Upper lobe of left lung (tissue), 6 donors: ENCODE results near the gene MLKL. TPM values are rescaled to one million over a fixed set of nuclear protein-coding genes. Genes with fewer than 3 reads are reported as not detected.

ENCODE experiments used
- ATAC-seq, 2 donors: fragments of 200-7000 bp; cut with Tn5 transposase; one replicate each; pipeline ENCODE4 v1.9.1; 2022; ENCODE audit warnings: mild to moderate bottlenecking in 2 of 2, moderate library complexity in 2 of 2; ENCODE audit not compliant: low FRiP score in 2 of 2
- DNase-seq, 2 donors: peaks; one replicate each; pipeline ENCODE4 v3.0.0-alpha.2; 2019 to 2020
- H3K27ac ChIP-seq, 4 donors: fragments of 200-600 bp; sonication (generic); one replicate each; pipeline ENCODE4 v1.5.1; 2016 to 2019
- H3K27me3 ChIP-seq, 4 donors: fragments of 200-600 bp; sonication (generic); one replicate each; pipeline ENCODE4 v1.5.1; 2017 to 2019
- H3K36me3 ChIP-seq, 4 donors: fragments of 200-600 bp; sonication (generic); one replicate each; pipeline ENCODE4 v1.5.1; 2016 to 2019
- H3K4me1 ChIP-seq, 4 donors: fragments of 200-600 bp; sonication (generic); one replicate each; pipeline ENCODE4 v1.5.1; 2018 to 2019
- H3K4me3 ChIP-seq, 4 donors: fragments of 200-600 bp; sonication (generic); one replicate each; pipeline ENCODE4 v1.5.1; 2017 to 2019; ENCODE audit warnings: mild to moderate bottlenecking in 2 of 4, moderate library complexity in 1 of 4
- H3K9me3 ChIP-seq, 4 donors: fragments of 200-600 bp; sonication (generic); one replicate each; pipeline ENCODE4 v1.5.1; 2018 to 2019
- CTCF ChIP-seq, 6 experiments: fragments of 450-650 bp in 4 of 6; fragments of 200-600 bp in 2 of 6; sonication (generic) in 2 of 6; IDR thresholded peaks; one replicate each; pipeline ENCODE4 v1.5.1; 2016 to 2019; ENCODE audit warnings: antibody characterized with exemption in 6 of 6
- EP300 ChIP-seq, 4 donors: sonication (generic); formaldehyde crosslinking; IDR thresholded peaks; one replicate each; pipeline ENCODE4 v1.5.1; 2017; ENCODE audit warnings: antibody characterized with exemption in 4 of 4, control low read depth in 2 of 4
- POLR2A ChIP-seq, 4 donors: fragments of 450-650 bp; IDR thresholded peaks; one replicate each; pipeline ENCODE4 v1.5.1; 2016 to 2017; ENCODE audit warnings: antibody characterized with exemption in 4 of 4, mild to moderate bottlenecking in 2 of 4
- POLR2AphosphoS5 ChIP-seq, 2 donors: sonication (generic); formaldehyde crosslinking; IDR thresholded peaks; one replicate each; pipeline ENCODE4 v1.5.1; 2017; ENCODE audit warnings: antibody characterized with exemption in 2 of 2
- WGBS, 2 donors: methylation state at CpG; one replicate each; pipeline ENCODE4 v1.1.5; 2017 to 2018; 5-methylcytosine and 5-hydroxymethylcytosine counted together
- total RNA-seq, 6 donors: library from RNA; depleted of rRNA in 4 of 6; stranded (reverse); fragments of >200 nt in 4 of 6; gene quantifications; one replicate each; pipeline versions ENCODE4 v1.1.0 to v1.2.1, GENCODE V29; 2016 to 2021
- donor health status: DM: no; HTN: no; CAD: no; lungs with moderate emphysema.
- donor health status: DM: no; HTN: yes; CAD: no; lungs with severe emphysema.

MLKL gene
- total RNA-seq, 6 donors from 2014 or later, result 15.0 to 81.7 (median 31.6) TPM

- H3K4me3 ChIP-seq, result no peak overlapping the region
- WGBS, 2 donors, result 81% methylated on average over 7 of the region's 7 CpGs
- no peak overlapping the region for H3K27ac ChIP-seq
- no peaks in the 10 kb centered on the region for H3K9me3 ChIP-seq
- TF ChIP-seq POLR2AphosphoS5 (IDR thresholded peaks at IDR 0.05), result no peak
- no peak for TF ChIP-seq POLR2A (IDR thresholded peaks at IDR 0.05)
- TF ChIP-seq CTCF (IDR thresholded peaks at IDR 0.05), result no peak
- TF ChIP-seq EP300 (IDR thresholded peaks at IDR 0.05), result no peak
- H3K4me1 ChIP-seq, result peaks cover 0 to 4% (median 0%) of the 10 kb centered on the region in 4 donors
- H3K36me3 ChIP-seq, result no peaks in the 10 kb centered on the region
- ATAC-seq (no peak), DNase-seq (no peak)
- H3K27me3 ChIP-seq, result no peaks in the 10 kb centered on the region
Measured at GRCh38 chr16:74745926-74746325, 45.3 kb upstream of the MLKL start.

DNA sequence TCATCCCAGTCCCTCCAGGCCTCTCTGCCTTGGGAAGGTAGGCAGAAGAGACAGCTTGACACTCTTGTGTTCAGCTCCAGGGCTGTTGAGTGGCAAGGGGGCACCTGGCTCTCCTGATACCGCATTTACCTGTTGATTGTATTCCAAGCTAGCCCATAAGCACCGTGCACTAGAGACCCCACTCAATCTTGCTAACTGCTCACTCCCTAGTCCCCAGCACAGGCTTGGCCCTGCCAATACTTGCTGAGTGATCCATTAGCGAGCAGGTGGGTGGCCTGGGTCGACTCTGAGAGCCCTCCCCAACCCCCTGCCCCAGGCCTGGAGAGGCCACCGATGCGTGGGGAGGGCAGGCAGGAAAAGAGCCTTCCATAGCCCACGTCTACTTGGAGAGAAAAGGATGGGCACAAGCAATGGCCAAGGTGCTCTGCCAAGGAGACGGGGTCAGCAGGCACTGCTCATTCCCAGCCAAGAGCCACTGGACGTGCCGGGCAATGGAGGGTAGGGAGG, 44.5 kb upstream of the MLKL start:
- H3K27me3 ChIP-seq, result no peaks in the 10 kb centered on the region
- peaks cover 0 to 4% (median 0%) of the 10 kb centered on the region in 4 donors for H3K4me1 ChIP-seq
- TF ChIP-seq EP300 (IDR thresholded peaks at IDR 0.05) (no peak), POLR2A (IDR thresholded peaks at IDR 0.05) (no peak), CTCF (IDR thresholded peaks at IDR 0.05) (no peak), POLR2AphosphoS5 (IDR thresholded peaks at IDR 0.05) (no peak)
- H3K27ac ChIP-seq, result no peak overlapping the region
- ATAC-seq (no peak), DNase-seq (no peak)
- 68 to 86% methylated on average over 3 to 8 of the region's 10 CpGs for WGBS, 2 donors
- no peaks in the 10 kb centered on the region for H3K36me3 ChIP-seq
- no peak overlapping the region for H3K4me3 ChIP-seq
- H3K9me3 ChIP-seq, result no peaks in the 10 kb centered on the region

DNA sequence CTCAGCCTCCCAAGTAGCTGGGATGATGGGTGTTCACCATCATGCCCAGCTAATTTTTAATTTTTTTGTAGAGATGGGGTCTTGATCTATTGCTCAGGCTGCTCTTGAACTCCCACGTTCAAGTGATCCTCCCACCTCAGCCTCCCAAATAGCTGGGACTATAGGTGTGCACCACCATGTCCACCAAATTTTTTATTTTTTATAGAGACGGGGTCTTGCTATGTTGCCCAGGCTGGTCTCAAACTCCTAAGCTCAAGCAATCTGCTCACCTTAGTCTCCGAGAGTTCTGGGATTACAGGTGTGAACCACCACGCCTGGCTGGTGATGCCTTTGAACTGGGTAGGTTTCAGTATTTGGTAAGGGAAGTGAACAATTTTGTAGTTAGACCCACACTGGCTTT, 43.9 kb upstream of the MLKL start:
- H3K27ac ChIP-seq, result peak overlapping the region in 3 of 4 donors; percentile 34 to 53 (median 52)
- no peak for ATAC-seq

GRCh38 chr16:74743668-74744299, 43.1 kb upstream of the MLKL start:
- DNase-seq (peak in 1 of 2 donors; percentile 94), ATAC-seq (peak; percentile 64 to 89)
- no peaks in the 10 kb centered on the region for H3K9me3 ChIP-seq
- peaks cover 0 to 4% (median 0%) of the 10 kb centered on the region in 4 donors for H3K4me1 ChIP-seq
- no peak for TF ChIP-seq POLR2A (IDR thresholded peaks at IDR 0.05)
- peak in 1 of 2 donors; percentile 52 for TF ChIP-seq POLR2AphosphoS5 (IDR thresholded peaks at IDR 0.05)
- TF ChIP-seq EP300 (IDR thresholded peaks at IDR 0.05), result peak in 1 of 4 donors; percentile 59
- no peak for TF ChIP-seq CTCF (IDR thresholded peaks at IDR 0.05)
- peak overlapping the region in 3 of 4 donors; percentile 9 to 32 (median 9) for H3K4me3 ChIP-seq
- no peaks in the 10 kb centered on the region for H3K27me3 ChIP-seq
- H3K36me3 ChIP-seq, result no peaks in the 10 kb centered on the region
- 31 to 42% methylated on average over 8 to 15 of the region's 15 CpGs for WGBS, 2 donors
- H3K27ac ChIP-seq, result peak overlapping the region; percentile 34 to 54 (median 52)

More for the DNA sequence above, 43.9 kb upstream of the MLKL start:
- TF ChIP-seq EP300 (IDR thresholded peaks at IDR 0.05) (no peak), POLR2AphosphoS5 (IDR thresholded peaks at IDR 0.05) (no peak), CTCF (IDR thresholded peaks at IDR 0.05) (no peak), POLR2A (IDR thresholded peaks at IDR 0.05) (no peak)
- H3K4me3 ChIP-seq, result no peak overlapping the region
- no peaks in the 10 kb centered on the region for H3K36me3 ChIP-seq
- H3K4me1 ChIP-seq, result peaks cover 0 to 4% (median 0%) of the 10 kb centered on the region in 4 donors
- 86 to 93% methylated on average over 4 of the region's 4 CpGs for WGBS, 2 donors
- no peaks in the 10 kb centered on the region for H3K27me3 ChIP-seq
- H3K9me3 ChIP-seq, result no peaks in the 10 kb centered on the region
- DNase-seq, result no peak
